Liver (tissue), 3 donors: ENCODE measurements around the gene TRO.

Experiments
- CTCF ChIP-seq: fragments of 150-350 bp; IDR thresholded peaks from 2 replicates; pipeline ENCODE4 v1.5.1; 2017; ENCODE audit warnings: improper control_type of control experiment, low read depth, low read length; ENCODE audit not compliant: missing input control
- SP1 ChIP-seq: IDR thresholded peaks from 2 replicates; pipeline ENCODE4 v1.6.1; 2018; ENCODE audit warnings: antibody characterized with exemption, mild to moderate bottlenecking
- TAF1 ChIP-seq: conservative IDR thresholded peaks from 2 replicates; pipeline ENCODE4 v1.6.1; 2016; ENCODE audit warnings: antibody characterized with exemption, mild to moderate bottlenecking
- ZBTB33 ChIP-seq: IDR thresholded peaks from 2 replicates; pipeline ENCODE4 v1.6.1; 2016; ENCODE audit warnings: antibody characterized with exemption
- donor health status: healthy.
- donor health status: healthy.

- peak; percentile 55 for TF ChIP-seq CTCF
- no peak for TF ChIP-seq ZBTB33
- no peak for TF ChIP-seq TAF1
- TF ChIP-seq SP1, result no peak
These were observed 29.1 kb upstream of the TRO start for GRCh38 chrX:54891573-54891972.
